ENCODE results near the gene TEX2. TPM values are rescaled to one million over a fixed set of nuclear protein-coding genes. Genes with fewer than 3 reads are reported as not detected.

TEX2 gene
- total RNA-seq, 2 experiments from 2014 or later: 15.2 to 15.8 TPM

DNA sequence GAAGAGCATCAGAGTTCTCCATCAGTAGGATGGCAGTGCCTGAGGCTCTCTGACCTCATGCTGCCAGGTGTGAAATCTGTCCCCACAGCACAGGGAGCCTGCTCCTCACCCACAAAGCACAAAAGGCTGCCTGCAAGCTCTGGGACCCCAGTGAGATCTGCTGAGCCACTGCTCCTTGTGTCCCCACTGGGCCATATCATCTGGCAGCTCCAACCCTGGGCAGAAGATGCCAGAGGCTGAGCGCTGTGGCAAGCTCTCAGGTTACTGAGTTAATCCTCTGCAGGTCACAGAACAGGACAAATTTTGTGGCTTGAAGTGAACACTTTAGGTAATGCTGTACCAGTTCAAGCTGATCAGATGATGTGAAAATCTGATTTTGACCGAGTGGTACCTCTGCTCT, 106.4 kb downstream of the TEX2 start:
- H3K27ac Mint-ChIP-seq: no peak overlapping the region
- H3K4me3 Mint-ChIP-seq: no peak overlapping the region
- ChIA-PET CTCF (no interaction called here), POLR2A (no interaction called here)
- peaks cover 8% of the 10 kb centered on the region for H3K36me3 Mint-ChIP-seq (ENCODE audit: low read depth)
- DNase-seq (no peak), ATAC-seq (no peak)
- intact Hi-C loops (cut with DNase I, micrococcal nuclease): no loop called here
- H3K27me3 Mint-ChIP-seq: no peaks in the 10 kb centered on the region
- no peaks in the 10 kb centered on the region for H3K9me3 Mint-ChIP-seq (ENCODE audit: low read depth)
- H3K4me1 Mint-ChIP-seq: peaks cover 5% of the 10 kb centered on the region

DNA sequence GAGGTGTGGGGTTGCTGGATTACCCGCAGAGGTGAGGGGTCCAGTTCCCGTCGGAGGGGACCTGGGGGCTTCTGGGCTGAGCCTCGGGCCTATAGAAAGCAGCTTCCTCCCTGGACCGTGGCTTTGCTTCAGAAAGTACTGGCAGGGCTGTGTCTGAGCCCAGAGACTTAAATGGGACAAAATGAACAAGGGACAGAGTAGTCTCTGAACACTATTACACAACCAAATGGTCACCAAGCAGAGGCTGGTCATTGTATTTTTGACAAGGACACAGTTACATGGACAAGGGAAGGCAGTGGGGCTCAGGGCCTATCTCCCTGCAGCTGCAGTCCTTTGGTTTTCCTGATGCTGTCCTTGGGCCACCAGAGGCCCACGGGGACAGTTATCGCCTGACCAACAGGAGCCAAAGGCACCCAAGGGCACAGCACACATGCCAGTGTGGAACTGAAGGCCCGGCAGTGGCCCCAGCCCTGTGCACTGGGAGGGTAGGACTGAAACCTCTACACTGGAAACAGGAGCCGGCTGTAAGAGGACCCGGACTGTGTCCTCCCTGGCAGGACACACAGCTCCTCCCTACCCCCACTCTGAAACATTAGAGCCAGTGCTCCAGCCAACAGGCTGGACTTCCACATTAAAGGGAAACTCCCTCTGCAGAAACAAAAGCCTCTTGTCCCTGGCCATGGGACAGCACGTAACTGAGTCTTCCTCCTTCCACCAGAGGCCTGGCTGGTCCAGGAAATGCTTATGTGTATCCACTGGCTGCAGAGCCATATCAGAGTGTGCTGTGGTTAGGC, 107.1 kb downstream of the TEX2 start:
- peaks cover 5% of the 10 kb centered on the region for H3K4me1 Mint-ChIP-seq
- no peaks in the 10 kb centered on the region for H3K9me3 Mint-ChIP-seq (ENCODE audit: low read depth)
- intact Hi-C loops (cut with DNase I, micrococcal nuclease): no loop called here
- H3K27me3 Mint-ChIP-seq: no peaks in the 10 kb centered on the region
- peak overlapping the region; percentile 14 for H3K27ac Mint-ChIP-seq
- H3K36me3 Mint-ChIP-seq (ENCODE audit: low read depth): peaks cover 11% of the 10 kb centered on the region
- ChIA-PET CTCF (interaction anchor here (1.0 kb wide), 1 partner anchor 10 kb away, joined by 3 read pairs; no protein-coding TSS in a partner anchor), POLR2A (no interaction called here)
- ATAC-seq (no peak), DNase-seq (no peak)
- H3K4me3 Mint-ChIP-seq: no peak overlapping the region

DNA sequence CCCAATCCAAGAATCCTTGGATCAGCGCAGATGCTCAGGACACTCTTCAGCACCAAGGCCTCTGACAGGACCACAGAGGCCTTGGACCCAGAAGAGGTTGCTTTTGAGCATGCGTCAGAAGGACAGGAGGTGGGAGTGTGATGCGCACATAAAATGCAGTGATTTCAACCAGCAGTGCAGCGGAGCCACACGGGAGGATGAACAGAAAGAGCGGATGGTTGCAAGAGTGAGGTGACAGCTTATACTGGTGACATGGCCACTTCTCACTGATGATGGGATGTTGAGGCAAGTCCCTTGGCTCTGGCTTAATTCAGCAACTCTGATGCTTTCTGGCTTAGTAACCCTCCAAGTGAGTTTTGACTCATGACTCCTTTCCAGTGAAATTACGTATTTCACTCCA, 107.9 kb downstream of the TEX2 start:
- peak; percentile 73 for ATAC-seq
- peaks cover 11% of the 10 kb centered on the region for H3K36me3 Mint-ChIP-seq (ENCODE audit: low read depth)
- H3K4me3 Mint-ChIP-seq: no peak overlapping the region
- H3K9me3 Mint-ChIP-seq (ENCODE audit: low read depth): no peaks in the 10 kb centered on the region
- ChIA-PET POLR2A (interaction anchor here (1.8 kb wide), 1 partner anchor 9 kb away, joined by 5 read pairs; no protein-coding TSS in a partner anchor), CTCF (interaction anchor here (0.7 to 1.0 kb wide), 3 partner anchors 9 to 130 kb away, joined by 3 read pairs; no protein-coding TSS in a partner anchor)
- H3K27me3 Mint-ChIP-seq: no peaks in the 10 kb centered on the region
- DNase-seq: no peak
- no peak overlapping the region for H3K27ac Mint-ChIP-seq
- peaks cover 5% of the 10 kb centered on the region for H3K4me1 Mint-ChIP-seq
- intact Hi-C loops (cut with DNase I, micrococcal nuclease): no loop called here

DNA sequence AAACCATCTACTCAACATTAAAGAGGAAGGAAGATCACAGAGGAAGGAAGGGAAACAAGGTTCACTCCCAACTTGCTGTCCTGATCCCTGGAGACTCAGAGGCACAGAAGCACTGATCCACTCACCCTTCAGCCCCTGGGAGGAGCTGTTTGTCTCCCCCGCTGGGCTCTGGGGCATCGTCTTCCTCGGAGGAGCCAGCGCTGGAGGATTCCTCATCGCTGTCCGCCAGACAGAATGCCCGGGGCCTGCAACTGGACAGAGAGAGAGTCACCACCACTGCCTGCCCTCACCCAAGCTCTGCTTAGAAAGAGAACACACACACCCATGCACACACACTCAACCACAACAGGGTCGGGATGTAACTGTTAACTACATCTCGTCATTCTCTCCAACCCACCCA, 108.3 kb downstream of the TEX2 start:
- no peaks in the 10 kb centered on the region for H3K9me3 Mint-ChIP-seq (ENCODE audit: low read depth)
- H3K27ac Mint-ChIP-seq: no peak overlapping the region
- intact Hi-C loops (cut with DNase I, micrococcal nuclease): loop anchor here in 1 of 2 experiments (5.0 kb wide), 1 partner anchor 48 kb away; no protein-coding TSS in a partner anchor
- ATAC-seq (no peak), DNase-seq (no peak)
- H3K27me3 Mint-ChIP-seq: no peaks in the 10 kb centered on the region
- CTCF ChIA-PET: interaction anchor here (0.6 to 1.0 kb wide), 5 partner anchors 9 to 288 kb away, joined by 3 read pairs; no protein-coding TSS in a partner anchor
- H3K4me3 Mint-ChIP-seq: no peak overlapping the region
- POLR2A ChIA-PET: interaction anchor here (1.8 kb wide), 1 partner anchor 9 kb away, joined by 5 read pairs; no protein-coding TSS in a partner anchor
- peaks cover 5% of the 10 kb centered on the region for H3K4me1 Mint-ChIP-seq
- H3K36me3 Mint-ChIP-seq (ENCODE audit: low read depth): peaks cover 11% of the 10 kb centered on the region

DNA sequence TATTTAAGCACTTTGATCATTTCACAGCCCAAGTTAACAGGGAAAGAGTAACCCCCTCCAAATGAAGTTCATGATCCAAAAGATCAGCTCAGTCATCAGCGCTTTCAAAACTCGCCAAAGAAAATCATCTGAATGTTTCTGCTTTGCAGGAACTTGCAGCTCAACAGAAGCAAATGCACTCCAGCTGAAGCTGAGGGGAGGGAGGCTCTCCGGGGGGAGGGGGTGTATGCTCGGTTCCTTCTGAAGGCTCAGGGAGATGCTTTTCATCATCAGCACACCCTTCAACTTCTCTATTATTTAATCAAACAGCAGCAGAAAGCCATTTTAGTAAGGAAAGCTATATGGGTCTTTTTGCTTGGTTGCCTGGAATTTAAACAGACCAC, 108.8 kb downstream of the TEX2 start:
- no peak overlapping the region for H3K27ac Mint-ChIP-seq
- ChIA-PET POLR2A (interaction anchor here (1.8 kb wide), 1 partner anchor 9 kb away, joined by 5 read pairs; no protein-coding TSS in a partner anchor), CTCF (interaction anchor here (0.6 to 0.7 kb wide), 5 partner anchors 21 to 288 kb away, joined by 3 read pairs; no protein-coding TSS in a partner anchor)
- DNase-seq: no peak
- no peak for ATAC-seq
- H3K4me1 Mint-ChIP-seq: peaks cover 5% of the 10 kb centered on the region
- intact Hi-C loops (cut with DNase I, micrococcal nuclease): loop anchor here in 1 of 2 experiments (5.0 kb wide), 1 partner anchor 48 kb away; no protein-coding TSS in a partner anchor
- no peaks in the 10 kb centered on the region for H3K27me3 Mint-ChIP-seq
- H3K36me3 Mint-ChIP-seq (ENCODE audit: low read depth): peaks cover 9% of the 10 kb centered on the region
- H3K9me3 Mint-ChIP-seq (ENCODE audit: low read depth): no peaks in the 10 kb centered on the region
- H3K4me3 Mint-ChIP-seq: no peak overlapping the region

DNA sequence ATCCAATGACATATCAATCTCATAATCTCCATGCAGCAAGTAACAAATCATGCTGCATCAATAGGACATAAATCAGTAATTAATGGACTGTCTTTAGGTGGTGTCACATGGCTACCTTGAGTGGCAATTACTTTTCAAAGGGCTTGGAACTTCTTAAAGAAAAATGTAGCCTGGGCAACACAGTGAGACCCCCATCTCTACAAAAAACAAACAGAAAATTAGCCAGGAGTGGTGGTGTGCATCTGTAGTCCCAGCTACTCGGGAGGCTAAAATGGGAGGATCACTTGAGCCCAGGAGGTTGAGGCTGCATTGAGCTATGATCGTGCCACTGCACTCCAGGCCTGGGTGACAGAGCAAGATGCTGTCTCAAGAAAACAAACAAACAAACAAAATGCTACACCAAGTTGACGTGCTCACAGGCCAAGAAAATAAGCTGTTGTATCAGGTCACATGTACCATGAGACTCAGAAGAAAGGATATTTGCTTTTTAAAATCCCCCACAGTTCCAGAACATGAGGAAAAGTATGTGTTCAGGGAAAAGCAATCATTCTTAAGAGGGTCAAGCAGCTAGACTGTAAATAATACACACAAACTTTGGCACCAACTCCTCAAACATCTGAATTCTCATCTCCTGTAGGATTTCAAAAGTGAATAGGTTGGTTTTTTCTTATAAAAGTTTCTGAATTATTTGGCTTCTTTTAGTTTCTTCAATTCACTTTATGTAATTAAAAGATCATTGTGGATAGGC, 109.3 kb downstream of the TEX2 start:
- Mint-ChIP-seq H3K4me3 (no peak overlapping the region), H3K27me3 (no peaks in the 10 kb centered on the region), H3K4me1 (peaks cover 5% of the 10 kb centered on the region), H3K9me3 (ENCODE audit: low read depth) (no peaks in the 10 kb centered on the region), H3K36me3 (ENCODE audit: low read depth) (peaks cover 9% of the 10 kb centered on the region), H3K27ac (no peak overlapping the region)
- intact Hi-C loops (cut with DNase I, micrococcal nuclease): loop anchor here in 1 of 2 experiments (5.0 kb wide), 1 partner anchor 49 kb away; no protein-coding TSS in a partner anchor
- DNase-seq (no peak), ATAC-seq (no peak)
- POLR2A ChIA-PET: interaction anchor here (0.5 to 1.8 kb wide), 3 partner anchors 8 to 15 kb away, joined by 3 to 5 read pairs (median 4); no protein-coding TSS in a partner anchor
- CTCF ChIA-PET: interaction anchor here (0.6 to 0.7 kb wide), 3 partner anchors 21 to 287 kb away, joined by 3 read pairs; no protein-coding TSS in a partner anchor

DNA sequence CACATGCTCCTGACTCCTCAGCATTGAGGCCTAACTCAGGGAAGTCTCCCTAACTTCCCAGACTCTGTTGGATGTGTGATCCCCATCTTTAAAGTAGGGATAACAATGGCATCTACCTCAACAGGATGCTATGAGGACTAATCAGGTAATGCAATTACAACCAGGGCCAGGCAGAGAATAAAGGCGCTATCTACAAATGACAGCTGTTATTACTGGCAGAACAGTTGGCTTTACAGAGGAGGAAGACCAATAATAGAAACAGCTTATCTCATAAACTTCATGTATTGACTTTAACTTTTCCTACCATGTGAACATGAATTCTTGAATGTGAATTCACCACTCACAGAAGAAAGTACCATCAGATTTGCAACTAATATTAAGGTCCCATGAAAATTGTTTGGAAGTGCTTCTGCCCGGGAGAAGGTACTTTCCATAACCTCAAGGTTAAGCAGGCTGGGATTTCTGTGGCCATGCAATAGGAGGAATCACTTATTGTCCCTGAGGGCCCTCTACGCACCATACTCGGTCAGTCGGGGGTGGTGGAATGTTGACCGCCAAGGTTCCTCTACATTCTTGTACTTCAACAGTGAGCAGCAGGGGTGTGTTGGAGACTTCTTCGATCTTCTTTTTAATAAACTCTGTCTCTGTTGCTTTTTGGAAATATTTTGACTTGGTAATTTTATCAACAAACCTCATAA, 110.5 kb downstream of the TEX2 start:
- ATAC-seq (no peak), DNase-seq (no peak)
- H3K4me3 Mint-ChIP-seq: no peak overlapping the region
- peaks cover 9% of the 10 kb centered on the region for H3K36me3 Mint-ChIP-seq (ENCODE audit: low read depth)
- intact Hi-C loops (cut with DNase I, micrococcal nuclease): loop anchor here in 1 of 2 experiments (5.0 kb wide), 1 partner anchor 50 kb away; no protein-coding TSS in a partner anchor
- peaks cover 13% of the 10 kb centered on the region for H3K4me1 Mint-ChIP-seq
- ChIA-PET POLR2A (no interaction called here), CTCF (interaction anchor here (0.5 to 1.0 kb wide), 2 partner anchors 113 to 202 kb away, joined by 3 read pairs; no protein-coding TSS in a partner anchor)
- H3K27me3 Mint-ChIP-seq: no peaks in the 10 kb centered on the region
- no peaks in the 10 kb centered on the region for H3K9me3 Mint-ChIP-seq (ENCODE audit: low read depth)
- H3K27ac Mint-ChIP-seq: no peak overlapping the region

DNA sequence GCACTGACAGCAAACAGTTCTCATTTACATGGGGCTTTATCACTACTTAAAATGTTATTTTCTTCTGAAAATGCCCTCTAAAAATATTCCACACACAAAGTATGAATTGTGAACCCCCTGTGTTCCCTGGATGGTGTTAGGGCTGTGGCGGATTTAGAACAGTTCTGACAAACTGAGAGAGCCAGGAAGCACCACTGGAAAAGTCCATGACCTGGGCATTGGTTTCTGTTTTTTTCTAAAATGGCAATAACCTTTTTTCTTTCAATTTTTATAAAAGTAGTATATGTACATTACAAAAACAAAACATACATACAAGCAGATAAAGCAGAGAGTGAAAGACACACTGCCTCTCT, 112.1 kb downstream of the TEX2 start:
- intact Hi-C loops (cut with DNase I, micrococcal nuclease): loop anchor here in 1 of 2 experiments (5.0 kb wide), 1 partner anchor 51 kb away; no protein-coding TSS in a partner anchor
- peaks cover 24% of the 10 kb centered on the region for H3K4me1 Mint-ChIP-seq
- ChIA-PET POLR2A (no interaction called here), CTCF (interaction anchor here (2.9 to 7.7 kb wide), 2 partner anchors 18 to 131 kb away, joined by 17 to 78 read pairs; partner anchors contain the start of gene ERN1)
- no peak for ATAC-seq
- no peak overlapping the region for H3K27ac Mint-ChIP-seq
- DNase-seq: no peak
- no peak overlapping the region for H3K4me3 Mint-ChIP-seq
- no peaks in the 10 kb centered on the region for H3K27me3 Mint-ChIP-seq
- H3K9me3 Mint-ChIP-seq (ENCODE audit: low read depth): no peaks in the 10 kb centered on the region
- H3K36me3 Mint-ChIP-seq (ENCODE audit: low read depth): peaks cover 9% of the 10 kb centered on the region

DNA sequence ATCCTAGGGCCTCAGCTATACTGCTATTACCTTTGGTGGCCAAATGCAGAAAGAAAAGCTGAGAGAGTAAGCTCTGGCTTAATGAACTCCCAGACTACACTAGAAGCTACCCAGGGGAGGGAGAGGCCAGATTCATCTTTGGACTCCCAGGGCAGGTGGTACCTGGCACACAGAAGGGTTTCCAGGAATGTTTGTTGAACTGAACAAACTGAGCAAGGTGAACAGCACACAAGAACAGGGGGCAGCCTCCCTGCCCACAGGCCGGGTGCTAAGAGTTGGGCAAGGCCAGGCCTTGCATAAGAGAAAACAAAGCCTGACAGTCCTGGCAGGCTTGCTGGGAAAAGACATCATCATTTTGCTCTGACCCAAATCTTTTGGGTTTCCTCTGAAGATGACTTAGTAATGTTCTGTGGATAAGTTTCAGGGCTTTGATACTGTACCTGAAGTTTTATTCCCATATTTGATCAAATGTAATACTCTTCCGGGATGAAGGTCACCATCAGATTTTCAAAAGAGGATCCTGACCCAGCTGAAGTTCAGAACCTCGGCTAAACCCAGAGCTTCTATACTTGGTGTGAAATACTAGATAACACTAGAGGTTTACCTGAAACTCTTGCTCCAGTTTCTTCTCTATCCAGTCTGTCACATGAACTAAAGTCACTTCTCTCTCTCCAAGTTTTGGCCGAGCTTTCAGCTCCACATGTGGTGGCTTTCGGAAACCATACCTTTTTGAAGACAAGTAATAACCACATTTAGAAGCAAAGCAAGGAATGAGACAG, 112.6 kb downstream of the TEX2 start:
- Mint-ChIP-seq H3K4me3 (no peak overlapping the region), H3K9me3 (ENCODE audit: low read depth) (no peaks in the 10 kb centered on the region), H3K27me3 (no peaks in the 10 kb centered on the region), H3K27ac (peak overlapping the region; percentile 58), H3K4me1 (peaks cover 23% of the 10 kb centered on the region), H3K36me3 (ENCODE audit: low read depth) (peaks cover 9% of the 10 kb centered on the region)
- POLR2A ChIA-PET: interaction anchor here (1.0 kb wide), 1 partner anchor 47 kb away, joined by 3 read pairs; no protein-coding TSS in a partner anchor
- CTCF ChIA-PET: interaction anchor here (0.7 to 7.7 kb wide), 5 partner anchors 18 to 162 kb away, joined by 3 to 78 read pairs (median 4); partner anchors contain the start of gene ERN1
- DNase-seq (no peak), ATAC-seq (no peak)
- intact Hi-C loops (cut with DNase I, micrococcal nuclease): loop anchor here in 1 of 2 experiments (5.0 kb wide), 1 partner anchor 52 kb away; no protein-coding TSS in a partner anchor

DNA sequence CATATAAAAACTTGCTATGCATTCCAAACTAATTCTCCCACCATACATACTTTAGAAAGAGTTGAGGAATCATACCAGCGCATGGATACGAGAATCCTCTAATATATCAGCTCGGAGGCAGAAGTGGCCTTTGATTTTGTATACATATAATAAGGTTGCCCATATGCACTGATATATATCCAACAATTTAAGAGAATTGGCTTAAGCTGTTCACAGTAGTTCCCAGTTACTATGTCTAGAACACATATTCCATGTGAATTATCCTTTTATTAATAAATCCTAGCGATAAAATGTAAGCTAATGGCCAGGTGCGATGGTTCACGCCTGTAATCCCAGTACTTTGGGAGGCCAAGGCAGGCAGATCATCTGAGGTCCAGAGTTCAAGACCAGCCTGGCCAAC, 113.9 kb downstream of the TEX2 start:
- no peaks in the 10 kb centered on the region for H3K27me3 Mint-ChIP-seq
- H3K36me3 Mint-ChIP-seq (ENCODE audit: low read depth): peaks cover 7% of the 10 kb centered on the region
- intact Hi-C loops (cut with DNase I, micrococcal nuclease): loop anchor here (5.0 to 10.0 kb wide), 4 partner anchors 348 to 704 kb away; partner anchors contain the start of genes CCDC47 (in 1 of the 2), CYB561 (in 1 of the 2), DDX42 (in 1 of the 2) and POLG2 (in 1 of the 2)
- no peak overlapping the region for H3K27ac Mint-ChIP-seq
- POLR2A ChIA-PET: interaction anchor here (0.7 to 1.2 kb wide), 4 partner anchors 48 to 560 kb away, joined by 3 read pairs; no protein-coding TSS in a partner anchor
- ATAC-seq (no peak), DNase-seq (no peak)
- H3K4me1 Mint-ChIP-seq: peaks cover 24% of the 10 kb centered on the region
- CTCF ChIA-PET: interaction anchor here (0.6 to 7.7 kb wide), 13 partner anchors 16 to 236 kb away, joined by 3 to 78 read pairs (median 3); partner anchors contain the start of gene ERN1
- no peak overlapping the region for H3K4me3 Mint-ChIP-seq
- H3K9me3 Mint-ChIP-seq (ENCODE audit: low read depth): no peaks in the 10 kb centered on the region

Measured in activated CD4-positive, alpha-beta T cell treated with anti-CD3 and anti-CD28 coated beads for 36 hours (primary cell).